ENCODE data around the gene SPIRE1.

DNA sequence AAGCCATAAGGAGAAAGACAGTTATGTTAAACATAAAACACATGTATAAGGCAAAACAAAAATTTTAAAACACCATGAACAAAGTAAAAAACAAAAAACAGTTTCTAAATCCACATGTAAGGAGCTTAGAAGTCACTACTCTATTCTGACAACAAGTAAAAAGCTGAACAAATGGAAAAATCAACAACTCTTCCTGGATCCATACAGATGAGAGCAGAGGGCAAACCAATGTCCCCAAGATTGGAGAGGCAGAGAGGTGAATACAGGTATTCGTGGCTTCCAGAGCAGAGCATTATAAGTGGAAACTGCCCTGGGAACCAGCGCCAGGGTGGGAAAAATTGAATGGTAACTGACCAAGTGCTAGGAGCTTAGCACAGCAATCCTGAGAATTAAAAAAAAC is 93.5 kb downstream of the SPIRE1 start:
- TF ChIP-seq, protein P1, sequence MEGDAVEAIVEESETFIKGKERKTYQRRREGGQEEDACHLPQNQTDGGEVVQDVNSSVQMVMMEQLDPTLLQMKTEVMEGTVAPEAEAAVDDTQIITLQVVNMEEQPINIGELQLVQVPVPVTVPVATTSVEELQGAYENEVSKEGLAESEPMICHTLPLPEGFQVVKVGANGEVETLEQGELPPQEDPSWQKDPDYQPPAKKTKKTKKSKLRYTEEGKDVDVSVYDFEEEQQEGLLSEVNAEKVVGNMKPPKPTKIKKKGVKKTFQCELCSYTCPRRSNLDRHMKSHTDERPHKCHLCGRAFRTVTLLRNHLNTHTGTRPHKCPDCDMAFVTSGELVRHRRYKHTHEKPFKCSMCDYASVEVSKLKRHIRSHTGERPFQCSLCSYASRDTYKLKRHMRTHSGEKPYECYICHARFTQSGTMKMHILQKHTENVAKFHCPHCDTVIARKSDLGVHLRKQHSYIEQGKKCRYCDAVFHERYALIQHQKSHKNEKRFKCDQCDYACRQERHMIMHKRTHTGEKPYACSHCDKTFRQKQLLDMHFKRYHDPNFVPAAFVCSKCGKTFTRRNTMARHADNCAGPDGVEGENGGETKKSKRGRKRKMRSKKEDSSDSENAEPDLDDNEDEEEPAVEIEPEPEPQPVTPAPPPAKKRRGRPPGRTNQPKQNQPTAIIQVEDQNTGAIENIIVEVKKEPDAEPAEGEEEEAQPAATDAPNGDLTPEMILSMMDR (IDR thresholded peaks at IDR 0.05), result no peak
- TF ChIP-seq POLR2A (IDR thresholded peaks at IDR 0.05), result no peak

Measured in Peyer's patch (tissue), 4 donors.